IPS DF 4.7 (cell line): ENCODE results near the gene CRB2.

ENCODE experiments used
- DNase-seq: peaks from one replicate; pipeline ENCODE4 v3.0.0-alpha.2; 2013; ENCODE audit warnings: low spot score; ENCODE audit errors: extremely low read depth

CRB2 gene

GRCh38 chr9:123364241-123364824, 8.3 kb downstream of the CRB2 start:
- DNase-seq = no peak

DNA sequence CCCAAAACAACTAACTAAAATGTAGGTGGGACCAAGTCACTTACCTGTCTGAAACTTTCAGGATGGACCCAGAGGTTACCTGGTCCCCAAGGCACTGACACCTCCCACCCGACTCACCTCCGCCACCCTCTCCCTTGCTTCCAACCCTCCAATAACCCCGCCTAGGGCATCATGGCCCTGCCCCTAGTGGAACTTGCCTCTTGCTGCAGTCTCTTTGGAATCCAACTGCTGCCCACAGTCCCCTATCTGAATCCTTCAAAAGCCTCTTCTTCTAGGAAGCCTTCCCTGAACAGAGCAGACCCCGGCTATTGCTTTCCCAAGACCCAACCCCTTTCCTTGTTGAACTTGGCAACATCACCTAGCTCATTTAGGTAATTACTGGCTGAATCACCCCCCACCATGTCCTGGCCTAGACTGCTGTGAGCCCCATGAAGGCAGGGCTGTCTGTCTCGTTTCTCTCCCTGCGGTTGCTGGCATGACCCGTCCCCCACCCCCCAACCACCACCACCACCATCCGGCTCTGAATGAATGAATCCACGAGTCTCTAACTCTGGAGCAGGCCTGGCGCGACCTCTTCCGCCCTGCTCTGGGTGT, 9.4 kb downstream of the CRB2 start:
- DNase-seq = no peak

DNA sequence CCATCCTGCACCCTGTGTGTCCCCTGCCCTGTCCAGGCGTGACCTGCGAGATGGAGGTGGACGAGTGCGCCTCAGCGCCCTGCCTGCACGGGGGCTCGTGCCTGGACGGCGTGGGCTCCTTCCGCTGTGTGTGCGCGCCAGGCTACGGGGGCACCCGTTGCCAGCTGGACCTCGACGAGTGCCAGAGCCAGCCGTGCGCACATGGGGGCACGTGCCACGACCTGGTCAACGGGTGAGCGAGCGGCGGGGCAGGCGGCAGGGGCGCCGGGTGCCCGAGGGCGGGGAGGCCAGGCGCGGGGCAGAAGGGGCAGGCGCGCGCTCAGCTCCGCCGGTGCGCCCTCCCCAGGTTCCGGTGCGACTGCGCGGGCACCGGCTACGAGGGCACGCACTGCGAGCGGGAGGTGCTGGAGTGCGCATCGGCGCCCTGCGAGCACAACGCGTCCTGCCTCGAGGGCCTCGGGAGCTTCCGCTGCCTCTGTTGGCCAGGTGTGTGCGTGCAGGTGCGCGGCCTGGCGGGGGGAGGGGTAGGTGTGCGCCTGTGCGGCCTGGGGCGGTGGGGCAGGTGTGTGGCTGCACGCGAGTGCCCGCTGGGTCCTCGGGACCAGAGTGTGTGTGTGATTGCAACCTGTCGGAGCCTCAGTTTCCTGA, 10.0 kb downstream of the CRB2 start:
- no peak for DNase-seq

DNA sequence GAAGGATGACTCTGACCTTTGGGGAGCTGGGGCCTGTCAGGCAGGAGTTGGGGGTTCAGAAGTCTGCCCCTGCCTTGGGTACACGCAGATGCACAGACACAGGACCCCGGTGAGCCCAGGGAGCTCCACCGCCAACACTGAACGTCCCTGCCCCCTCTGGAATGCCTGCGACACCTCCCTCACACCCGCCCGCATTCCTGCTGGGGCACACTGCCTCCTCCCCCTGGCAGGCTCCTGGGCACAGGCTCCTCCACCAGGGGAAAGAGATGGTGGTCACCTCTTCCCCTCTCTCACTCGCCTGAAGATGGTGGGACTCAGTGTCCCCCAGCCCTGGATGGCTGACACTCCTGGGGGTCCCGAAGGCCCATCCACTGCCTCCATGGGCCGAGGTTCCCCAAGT, 12.0 kb downstream of the CRB2 start:
- no peak for DNase-seq

GRCh38 chr9:123368536-123369153, 12.6 kb downstream of the CRB2 start:
- no peak for DNase-seq

DNA sequence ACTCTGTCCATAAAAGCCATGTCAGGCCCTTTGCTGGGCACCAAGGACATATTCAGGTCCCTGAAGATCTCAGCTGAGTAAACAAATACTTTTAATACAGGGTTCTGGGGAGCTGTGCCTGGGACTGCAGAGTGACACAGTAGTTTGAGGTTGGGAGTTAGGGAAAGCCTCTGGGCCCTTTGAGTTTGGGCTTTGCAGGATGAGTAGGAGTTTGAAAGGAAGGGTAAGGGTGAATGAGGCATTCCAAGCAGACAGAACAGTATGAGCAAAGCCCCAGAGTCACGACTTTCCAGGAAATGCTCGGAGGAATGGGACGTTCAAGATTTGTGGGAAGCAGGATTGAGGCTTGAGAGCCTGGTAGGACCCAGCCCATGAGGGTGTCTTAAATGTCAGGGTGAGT, 13.3 kb downstream of the CRB2 start:
- no peak for DNase-seq

DNA sequence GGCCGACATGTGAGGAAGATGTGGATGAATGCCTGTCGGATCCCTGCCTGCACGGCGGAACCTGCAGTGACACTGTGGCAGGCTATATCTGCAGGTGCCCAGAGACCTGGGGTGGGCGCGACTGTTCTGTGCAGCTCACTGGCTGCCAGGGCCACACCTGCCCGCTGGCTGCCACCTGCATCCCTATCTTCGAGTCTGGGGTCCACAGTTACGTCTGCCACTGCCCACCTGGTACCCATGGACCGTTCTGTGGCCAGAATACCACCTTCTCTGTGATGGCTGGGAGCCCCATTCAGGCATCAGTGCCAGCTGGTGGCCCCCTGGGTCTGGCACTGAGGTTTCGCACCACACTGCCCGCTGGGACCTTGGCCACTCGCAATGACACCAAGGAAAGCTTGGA, 14.1 kb downstream of the CRB2 start:
- no peak for DNase-seq

DNA sequence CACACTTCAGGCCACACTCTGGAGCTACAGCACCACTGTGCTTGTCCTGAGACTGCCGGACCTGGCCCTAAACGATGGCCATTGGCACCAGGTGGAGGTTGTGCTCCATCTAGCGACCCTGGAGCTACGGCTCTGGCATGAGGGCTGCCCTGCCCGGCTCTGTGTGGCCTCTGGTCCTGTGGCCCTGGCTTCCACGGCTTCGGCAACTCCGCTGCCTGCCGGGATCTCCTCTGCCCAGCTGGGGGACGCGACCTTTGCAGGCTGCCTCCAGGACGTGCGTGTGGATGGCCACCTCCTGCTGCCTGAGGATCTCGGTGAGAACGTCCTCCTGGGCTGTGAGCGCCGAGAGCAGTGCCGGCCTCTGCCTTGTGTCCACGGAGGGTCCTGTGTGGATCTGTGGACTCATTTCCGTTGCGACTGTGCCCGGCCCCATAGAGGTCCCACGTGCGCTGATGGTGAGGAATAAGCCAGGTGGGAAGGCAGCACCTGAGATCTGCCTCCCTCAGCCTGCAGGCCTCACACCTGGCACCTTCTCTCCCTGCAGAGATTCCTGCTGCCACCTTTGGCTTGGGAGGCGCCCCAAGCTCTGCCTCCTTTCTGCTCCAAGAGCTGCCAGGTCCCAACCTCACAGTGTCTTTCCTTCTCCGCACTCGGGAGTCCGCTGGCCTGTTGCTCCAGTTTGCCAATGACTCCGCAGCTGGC, 14.7 kb downstream of the CRB2 start:
- DNase-seq = no peak

GRCh38 chr9:123371228-123371584, 15.2 kb downstream of the CRB2 start:
- no peak for DNase-seq

- DNase-seq = no peak
Measured at GRCh38 chr9:123371805-123372590, 16.0 kb downstream of the CRB2 start.

GRCh38 chr9:123372766-123373446, 16.9 kb downstream of the CRB2 start:
- no peak for DNase-seq

DNA sequence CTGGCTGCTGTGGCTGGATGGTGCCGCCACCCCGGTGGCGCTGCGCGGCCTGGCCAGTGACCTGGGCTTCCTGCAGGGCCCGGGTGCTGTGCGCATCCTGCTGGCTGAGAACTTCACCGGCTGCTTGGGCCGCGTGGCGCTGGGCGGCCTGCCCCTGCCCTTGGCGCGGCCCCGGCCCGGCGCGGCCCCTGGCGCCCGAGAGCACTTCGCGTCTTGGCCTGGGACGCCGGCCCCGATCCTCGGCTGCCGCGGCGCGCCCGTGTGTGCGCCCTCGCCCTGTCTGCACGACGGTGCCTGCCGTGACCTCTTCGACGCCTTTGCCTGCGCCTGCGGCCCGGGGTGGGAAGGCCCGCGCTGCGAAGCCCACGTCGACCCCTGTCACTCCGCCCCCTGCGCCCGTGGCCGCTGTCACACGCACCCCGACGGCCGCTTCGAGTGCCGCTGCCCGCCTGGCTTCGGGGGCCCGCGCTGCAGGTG, 17.5 kb downstream of the CRB2 start:
- no peak for DNase-seq

- DNase-seq = no peak
Measured at GRCh38 chr9:123373946-123374345, 17.9 kb downstream of the CRB2 start.

DNA sequence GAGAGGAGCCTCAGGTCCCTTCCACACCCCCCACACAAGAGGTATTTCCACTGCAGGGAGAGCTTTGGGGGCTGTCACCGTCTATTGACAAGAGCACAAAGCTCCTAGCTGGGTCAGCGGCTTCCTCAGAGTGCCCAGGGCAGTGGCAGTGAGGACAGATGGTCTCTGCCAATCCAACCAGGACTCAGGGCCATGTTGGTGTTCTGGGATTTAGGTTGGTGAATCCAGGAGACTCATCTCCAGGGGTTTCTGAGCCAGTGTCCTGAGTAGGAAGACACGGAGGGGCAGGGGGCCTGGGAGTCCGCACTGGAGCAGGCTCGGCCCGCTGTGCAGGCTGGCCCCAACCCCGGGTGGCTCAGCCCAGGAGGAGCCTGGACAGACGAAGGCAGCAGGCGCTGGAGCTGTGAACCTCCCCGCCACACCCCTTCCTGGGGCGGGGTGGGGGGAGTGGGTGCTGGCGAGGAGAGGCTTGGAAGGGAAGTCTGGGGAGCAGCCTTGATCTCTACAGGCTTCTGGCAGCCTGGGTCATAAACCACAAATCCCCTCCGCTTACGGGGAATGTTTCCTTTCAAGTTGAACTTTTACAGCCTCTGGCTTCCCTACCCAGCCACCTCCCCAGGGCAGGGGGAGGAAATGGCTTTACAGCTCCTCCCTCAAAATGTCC, 19.6 kb downstream of the CRB2 start:
- no peak for DNase-seq

DNA sequence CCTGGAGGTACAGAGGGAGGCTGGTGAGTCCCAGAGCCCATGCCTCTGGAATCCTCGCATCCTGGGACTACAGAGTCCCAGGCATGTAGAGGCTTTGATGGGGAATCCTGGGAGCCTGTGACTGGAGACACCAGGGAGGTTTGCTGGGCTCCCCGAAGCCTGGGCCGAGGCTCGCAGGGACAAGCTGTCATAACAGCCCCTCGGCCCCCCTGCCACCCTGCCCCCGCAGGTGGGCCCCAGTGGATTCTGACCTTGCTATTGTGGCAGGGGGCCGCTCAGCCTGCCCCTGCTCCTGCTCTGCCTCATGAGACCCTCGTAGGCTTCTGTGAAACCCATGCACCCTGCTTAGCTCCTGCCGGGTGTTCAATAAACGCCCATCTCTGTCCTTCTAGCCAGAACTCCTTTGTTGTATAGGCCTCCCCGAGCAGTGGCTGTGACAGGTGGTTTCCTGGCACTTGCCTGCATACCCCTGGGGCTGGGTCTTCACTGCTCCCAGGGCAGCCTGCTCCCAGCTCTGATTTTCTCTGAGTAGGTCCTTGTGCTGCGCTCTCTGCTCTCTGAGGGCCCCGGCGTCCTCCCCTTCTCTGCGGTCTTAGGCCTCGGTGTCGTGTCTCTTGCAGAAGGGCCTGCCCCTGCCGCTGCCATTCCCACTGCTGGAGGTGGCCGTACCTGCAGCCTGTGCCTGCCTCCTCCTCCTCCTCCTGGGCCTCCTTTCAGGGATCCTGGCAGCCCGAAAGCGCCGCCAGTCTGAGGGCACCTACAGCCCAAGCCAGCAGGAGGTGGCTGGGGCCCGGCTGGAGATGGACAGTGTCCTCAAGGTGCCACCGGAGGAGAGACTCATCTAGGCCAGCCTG, 20.4 kb downstream of the CRB2 start:
- DNase-seq = no peak

DNA sequence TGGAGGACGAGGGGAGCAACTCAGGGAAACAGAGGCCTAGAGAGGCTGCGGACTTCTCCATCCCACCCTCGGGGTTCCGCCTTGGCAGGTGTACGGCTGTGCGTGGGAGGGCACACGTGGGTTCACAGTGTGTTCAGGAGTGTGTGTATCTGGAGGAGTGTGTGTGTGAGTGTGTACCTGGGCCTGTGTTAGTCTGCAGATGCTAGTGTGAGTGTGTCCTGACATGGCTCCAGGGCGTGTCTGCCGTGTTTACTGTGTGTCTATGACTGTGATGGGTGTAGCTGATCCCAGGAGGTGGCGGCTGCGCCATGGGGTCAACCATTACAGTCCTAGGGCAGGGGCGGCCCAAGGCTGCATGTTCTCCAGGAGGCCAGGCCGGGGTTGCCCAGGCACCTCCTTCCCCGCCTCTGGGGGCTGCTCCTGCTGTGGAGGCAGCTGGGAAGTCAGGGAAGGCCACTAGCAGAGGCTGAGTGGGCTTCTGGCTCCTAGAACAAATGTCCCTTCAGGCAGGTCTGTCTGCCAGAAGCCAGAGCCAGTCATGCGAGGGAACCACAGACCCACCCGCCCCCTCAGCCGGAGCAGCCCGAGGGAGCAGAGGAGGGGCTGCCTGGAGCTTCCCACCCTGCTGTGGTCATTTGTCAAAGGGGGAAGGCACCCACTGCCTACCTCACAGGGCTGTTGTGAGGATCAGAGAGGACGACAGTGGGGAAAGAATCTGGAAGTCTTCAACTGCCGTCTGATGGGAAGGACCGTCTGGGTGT, 21.4 kb downstream of the CRB2 start:
- DNase-seq = no peak

GRCh38 chr9:123378025-123378424, 22.0 kb downstream of the CRB2 start:
- no peak for DNase-seq

DNA sequence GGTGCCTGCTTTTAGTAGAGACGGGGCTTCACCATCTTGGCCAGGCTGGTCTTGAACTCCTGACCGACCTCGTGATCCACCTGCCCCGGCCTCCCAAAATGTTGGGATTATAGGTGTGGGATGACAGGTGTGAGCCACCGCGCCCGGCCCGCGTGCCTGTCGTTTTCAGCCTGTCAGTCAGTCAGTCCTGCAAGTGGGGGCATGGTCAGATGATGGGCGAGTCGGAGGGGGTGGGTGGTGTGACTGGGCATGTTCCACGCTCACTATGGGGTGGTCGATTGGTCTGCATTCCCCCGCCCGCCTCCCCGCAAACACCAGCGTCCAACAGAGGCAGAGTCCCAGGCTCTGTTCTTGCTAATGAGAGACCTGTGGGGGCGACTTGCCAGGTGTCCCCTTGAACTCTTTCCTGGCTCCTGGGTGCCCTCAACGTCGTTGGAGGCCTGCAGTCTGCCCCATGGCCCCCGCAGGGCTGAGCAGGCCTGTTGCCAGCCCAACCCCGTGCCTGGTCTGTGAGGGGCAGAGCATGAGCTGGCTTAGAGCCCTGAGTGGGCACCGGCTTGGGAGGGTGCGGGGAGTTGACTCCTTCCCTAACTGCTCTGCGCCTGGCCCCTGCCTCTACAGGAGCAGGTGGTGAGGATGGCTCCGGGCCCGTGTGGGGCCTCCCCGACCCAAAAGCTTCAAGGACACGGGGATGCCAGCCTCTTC, 23.1 kb downstream of the CRB2 start:
- no peak for DNase-seq
